Panc1 (cell line): ENCODE measurements around the gene VAC14. TPM values are rescaled to one million over a fixed set of nuclear protein-coding genes. Genes with fewer than 3 reads are reported as not detected.
A peak's percentile ranks its signal among the peaks of the same experiment; 100 is the strongest.

ENCODE experiments used
- ATAC-seq: fragments of 200-7000 bp; cut with Tn5 transposase; 2 replicates; pipeline ENCODE4 v1.9.1; 2020; ENCODE audit warnings: mild to moderate bottlenecking, moderate library complexity
- BruUV-seq: library from RNA; stranded (reverse); fragments of 400-500 nt; replicated peaks from 2 replicates; lab custom pipeline; 2021; lab: Mats Ljungman, UMichigan
- CTCF ChIA-PET: fragments of 300-600 bp; sonication (Branson Sonifier 250); formaldehyde crosslinking; loops from one replicate; lab custom pipeline; 2022; ENCODE audit warnings: antibody characterized with exemption; lab: Charles Lee
- POLR2A ChIA-PET: fragments of 300-600 bp; sonication (Branson Sonifier 250); formaldehyde crosslinking; loops from one replicate; lab custom pipeline; 2022; ENCODE audit warnings: antibody characterized with exemption; lab: Charles Lee
- DNase-seq: peaks from one replicate; pipeline ENCODE4 v3.0.0-alpha.2; 2010; ENCODE audit warnings: low read depth, low spot score
- H3K27ac ChIP-seq: 2 replicates; pipeline ENCODE4 v1.5.1; 2011; ENCODE audit warnings: mild to moderate bottlenecking, low read length, inconsistent platforms
- H3K27me3 ChIP-seq: fragments of 200-500 bp; sonication (Bioruptor generic); 2 replicates; pipeline ENCODE4 v1.6.0; 2014; ENCODE audit warnings: low read length, inconsistent platforms; ENCODE audit not compliant: control insufficient read depth, insufficient read depth
- H3K36me3 ChIP-seq: fragments of 200-500 bp; sonication (Bioruptor generic); 2 replicates; pipeline ENCODE4 v1.5.1; 2014; ENCODE audit warnings: inconsistent platforms, mild to moderate bottlenecking, low read length, moderate library complexity; ENCODE audit not compliant: control insufficient read depth, insufficient read depth
- H3K4me1 ChIP-seq: 2 replicates; pipeline ENCODE4 v1.5.1; 2011; ENCODE audit warnings: inconsistent platforms, mild to moderate bottlenecking, low read length, moderate library complexity; ENCODE audit not compliant: control insufficient read depth, insufficient read depth
- H3K4me3 ChIP-seq, 2 experiments: 2 replicates each; pipeline ENCODE4 v1.5.1; 2011 to 2012; ENCODE audit warnings: low read depth in 2 of 2, low read length in 2 of 2, mild to moderate bottlenecking in 2 of 2, inconsistent platforms in 1 of 2, moderate library complexity in 1 of 2
- H3K9me3 ChIP-seq: fragments of 200-500 bp; sonication (Bioruptor generic); 2 replicates; pipeline ENCODE4 v1.5.1; 2014; ENCODE audit warnings: low read depth, mild to moderate bottlenecking, inconsistent platforms, low read length, moderate library complexity; ENCODE audit not compliant: control insufficient read depth, insufficient read depth
- POLR2AphosphoS5 ChIP-seq: IDR thresholded peaks from 2 replicates; pipeline ENCODE4 v1.6.1; 2012; ENCODE audit warnings: mild to moderate bottlenecking, low read depth, low read length, moderate library complexity
- SIN3A ChIP-seq: IDR thresholded peaks from 2 replicates; pipeline ENCODE4 v1.6.1; 2012; ENCODE audit warnings: low read depth, mild to moderate bottlenecking, low read length, moderate library complexity, borderline replicate concordance; ENCODE audit not compliant: insufficient read depth
- TCF7L2 ChIP-seq: IDR thresholded peaks from 2 replicates; pipeline ENCODE4 v1.6.1; 2011; ENCODE audit warnings: mild to moderate bottlenecking, low read depth, low read length, inconsistent platforms
- in situ Hi-C: cut with HindIII; loops from 2 replicates; pipeline ENCODE4 v1.10.0; 2016; ENCODE audit warnings: low sequenced_read_pairs, low pct_unique_long_range_greater_than_20kb
- intact Hi-C: fragments of 100-400 bp; cut with micrococcal nuclease; formaldehyde crosslinking; loops from one replicate; pipeline ENCODE4 v1.10.0; 2022; ENCODE audit not compliant: unreplicated experiment
- total RNA-seq: library from RNA; stranded (reverse); gene quantifications from one replicate; pipeline ENCODE4 v1.2.1, GENCODE V29; 2021; ENCODE audit not compliant: unreplicated experiment
- TF ChIP-seq, protein P1 (sequence below): fragments of 450-650 bp; IDR thresholded peaks from 2 replicates; pipeline ENCODE4 v1.5.1; 2017; ENCODE audit warnings: mild to moderate bottlenecking
- TF ChIP-seq, protein P2 (sequence below), 2 experiments: IDR thresholded peaks; 2 replicates each; pipeline ENCODE4 v1.6.1; 2011 to 2012; ENCODE audit warnings: low read depth in 2 of 2, control low read depth in 1 of 2, low read length in 1 of 2, mild to moderate bottlenecking in 1 of 2, moderate library complexity in 1 of 2; ENCODE audit not compliant: insufficient read depth in 1 of 2

The VAC14 gene
- total RNA-seq, 1 experiment from 2014 or later: 37.9 TPM

DNA sequence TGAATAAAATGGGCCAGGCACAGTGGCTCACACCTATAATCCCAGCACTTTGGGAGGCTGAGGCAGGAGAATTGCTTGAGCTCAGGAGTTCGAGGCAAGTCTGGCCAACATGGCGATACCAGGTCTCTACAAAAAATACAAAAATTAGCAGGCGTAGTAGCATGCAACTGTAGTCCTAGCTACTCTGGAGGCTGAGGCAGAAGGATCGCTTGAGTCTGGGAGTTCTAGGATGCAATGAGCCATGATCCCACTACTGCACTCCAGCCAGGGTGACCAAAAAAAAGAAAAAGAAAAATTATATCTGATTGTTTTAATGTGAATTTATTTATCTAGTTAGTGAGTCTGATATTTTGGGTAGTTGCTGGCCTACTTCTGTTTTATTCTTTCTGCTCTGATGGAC lies 147.6 kb downstream of the VAC14 start:
- no TSS peak for BruUV-seq
- ChIA-PET CTCF (interaction anchor here (0.6 to 1.2 kb wide), 4 partner anchors 15 to 671 kb away, joined by 4 to 14 read pairs (median 5); no protein-coding TSS in a partner anchor), POLR2A (no interaction called here)
- Histone ChIP-seq H3K27me3 (no peaks in the 10 kb centered on the region), H3K9me3 (no peaks in the 10 kb centered on the region), H3K4me1 (no peaks in the 10 kb centered on the region; the same call in 1 of the 2 replicates), H3K36me3 (no peaks in the 10 kb centered on the region), H3K27ac (peak overlapping the region; percentile 19; the same call in 1 of the 2 replicates), H3K4me3 (no peak overlapping the region)
- TF ChIP-seq, protein P1, sequence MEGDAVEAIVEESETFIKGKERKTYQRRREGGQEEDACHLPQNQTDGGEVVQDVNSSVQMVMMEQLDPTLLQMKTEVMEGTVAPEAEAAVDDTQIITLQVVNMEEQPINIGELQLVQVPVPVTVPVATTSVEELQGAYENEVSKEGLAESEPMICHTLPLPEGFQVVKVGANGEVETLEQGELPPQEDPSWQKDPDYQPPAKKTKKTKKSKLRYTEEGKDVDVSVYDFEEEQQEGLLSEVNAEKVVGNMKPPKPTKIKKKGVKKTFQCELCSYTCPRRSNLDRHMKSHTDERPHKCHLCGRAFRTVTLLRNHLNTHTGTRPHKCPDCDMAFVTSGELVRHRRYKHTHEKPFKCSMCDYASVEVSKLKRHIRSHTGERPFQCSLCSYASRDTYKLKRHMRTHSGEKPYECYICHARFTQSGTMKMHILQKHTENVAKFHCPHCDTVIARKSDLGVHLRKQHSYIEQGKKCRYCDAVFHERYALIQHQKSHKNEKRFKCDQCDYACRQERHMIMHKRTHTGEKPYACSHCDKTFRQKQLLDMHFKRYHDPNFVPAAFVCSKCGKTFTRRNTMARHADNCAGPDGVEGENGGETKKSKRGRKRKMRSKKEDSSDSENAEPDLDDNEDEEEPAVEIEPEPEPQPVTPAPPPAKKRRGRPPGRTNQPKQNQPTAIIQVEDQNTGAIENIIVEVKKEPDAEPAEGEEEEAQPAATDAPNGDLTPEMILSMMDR: no peak
- TF ChIP-seq TCF7L2 (no peak), SIN3A (no peak), POLR2AphosphoS5 (no peak)
- TF ChIP-seq, protein P2, sequence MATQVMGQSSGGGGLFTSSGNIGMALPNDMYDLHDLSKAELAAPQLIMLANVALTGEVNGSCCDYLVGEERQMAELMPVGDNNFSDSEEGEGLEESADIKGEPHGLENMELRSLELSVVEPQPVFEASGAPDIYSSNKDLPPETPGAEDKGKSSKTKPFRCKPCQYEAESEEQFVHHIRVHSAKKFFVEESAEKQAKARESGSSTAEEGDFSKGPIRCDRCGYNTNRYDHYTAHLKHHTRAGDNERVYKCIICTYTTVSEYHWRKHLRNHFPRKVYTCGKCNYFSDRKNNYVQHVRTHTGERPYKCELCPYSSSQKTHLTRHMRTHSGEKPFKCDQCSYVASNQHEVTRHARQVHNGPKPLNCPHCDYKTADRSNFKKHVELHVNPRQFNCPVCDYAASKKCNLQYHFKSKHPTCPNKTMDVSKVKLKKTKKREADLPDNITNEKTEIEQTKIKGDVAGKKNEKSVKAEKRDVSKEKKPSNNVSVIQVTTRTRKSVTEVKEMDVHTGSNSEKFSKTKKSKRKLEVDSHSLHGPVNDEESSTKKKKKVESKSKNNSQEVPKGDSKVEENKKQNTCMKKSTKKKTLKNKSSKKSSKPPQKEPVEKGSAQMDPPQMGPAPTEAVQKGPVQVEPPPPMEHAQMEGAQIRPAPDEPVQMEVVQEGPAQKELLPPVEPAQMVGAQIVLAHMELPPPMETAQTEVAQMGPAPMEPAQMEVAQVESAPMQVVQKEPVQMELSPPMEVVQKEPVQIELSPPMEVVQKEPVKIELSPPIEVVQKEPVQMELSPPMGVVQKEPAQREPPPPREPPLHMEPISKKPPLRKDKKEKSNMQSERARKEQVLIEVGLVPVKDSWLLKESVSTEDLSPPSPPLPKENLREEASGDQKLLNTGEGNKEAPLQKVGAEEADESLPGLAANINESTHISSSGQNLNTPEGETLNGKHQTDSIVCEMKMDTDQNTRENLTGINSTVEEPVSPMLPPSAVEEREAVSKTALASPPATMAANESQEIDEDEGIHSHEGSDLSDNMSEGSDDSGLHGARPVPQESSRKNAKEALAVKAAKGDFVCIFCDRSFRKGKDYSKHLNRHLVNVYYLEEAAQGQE (IDR thresholded peaks at IDR 0.05; ENCODE audit: insufficient read depth in 1 of 2, low read depth in 2 of 2, low read length in 1 of 2): no peak
- intact Hi-C loops (loop anchor here (10.0 kb wide), 1 partner anchor 79 kb away; no protein-coding TSS in a partner anchor), in situ Hi-C loops (no loop called here)
- DNase-seq (no peak), ATAC-seq (peak; percentile 52)

- BruUV-seq: no TSS peak
- no peaks in the 10 kb centered on the region for H3K27me3 ChIP-seq
- no peak overlapping the region for H3K4me3 ChIP-seq
- ATAC-seq: no peak
- no peak for DNase-seq
- CTCF ChIA-PET: interaction anchor here (0.6 kb wide), 1 partner anchor 113 kb away, joined by 3 read pairs; no protein-coding TSS in a partner anchor
- no peaks in the 10 kb centered on the region for H3K9me3 ChIP-seq
- intact Hi-C loops: loop anchor here (10.0 kb wide), 1 partner anchor 78 kb away; no protein-coding TSS in a partner anchor
- no peaks in the 10 kb centered on the region; the same call in 1 of the 2 replicates for H3K4me1 ChIP-seq
- in situ Hi-C loops: no loop called here
- TF ChIP-seq, protein P2 (IDR thresholded peaks at IDR 0.05; ENCODE audit: insufficient read depth in 1 of 2, low read depth in 2 of 2, low read length in 1 of 2): no peak
- no peak for TF ChIP-seq TCF7L2
- TF ChIP-seq, protein P1: no peak
- POLR2A ChIA-PET: no interaction called here
- no peak overlapping the region; the same call in 1 of the 2 replicates for H3K27ac ChIP-seq
- no peaks in the 10 kb centered on the region for H3K36me3 ChIP-seq
Measured at GRCh38 chr16:70652322-70652721, 148.6 kb downstream of the VAC14 start.
